WI38 (cell line): ENCODE data around the gene SPEN.

ENCODE experiments used
- H3K4me3 ChIP-seq: 2 replicates; pipeline ENCODE4 v1.5.1; 2011; ENCODE audit warnings: low read depth, mild to moderate bottlenecking, control low read depth, low read length
- CTCF ChIP-seq: IDR thresholded peaks from 2 replicates; pipeline ENCODE4 v1.5.1; 2012; ENCODE audit warnings: low read depth, mild to moderate bottlenecking, control low read depth, low read length

The SPEN gene

DNA sequence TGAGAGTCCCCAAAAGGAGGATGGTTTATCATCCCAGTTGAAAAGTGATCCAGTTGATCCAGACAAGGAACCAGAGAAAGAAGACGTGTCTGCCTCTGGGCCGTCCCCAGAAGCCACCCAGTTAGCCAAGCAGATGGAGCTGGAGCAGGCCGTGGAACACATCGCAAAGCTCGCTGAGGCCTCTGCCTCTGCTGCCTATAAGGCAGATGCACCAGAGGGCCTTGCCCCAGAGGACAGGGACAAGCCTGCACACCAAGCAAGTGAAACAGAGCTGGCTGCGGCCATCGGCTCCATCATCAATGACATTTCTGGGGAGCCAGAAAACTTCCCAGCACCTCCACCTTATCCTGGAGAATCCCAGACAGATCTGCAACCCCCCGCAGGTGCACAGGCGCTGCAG is 85.1 kb downstream of the SPEN start:
- TF ChIP-seq CTCF, result no peak
- no peak overlapping the region for H3K4me3 ChIP-seq

DNA sequence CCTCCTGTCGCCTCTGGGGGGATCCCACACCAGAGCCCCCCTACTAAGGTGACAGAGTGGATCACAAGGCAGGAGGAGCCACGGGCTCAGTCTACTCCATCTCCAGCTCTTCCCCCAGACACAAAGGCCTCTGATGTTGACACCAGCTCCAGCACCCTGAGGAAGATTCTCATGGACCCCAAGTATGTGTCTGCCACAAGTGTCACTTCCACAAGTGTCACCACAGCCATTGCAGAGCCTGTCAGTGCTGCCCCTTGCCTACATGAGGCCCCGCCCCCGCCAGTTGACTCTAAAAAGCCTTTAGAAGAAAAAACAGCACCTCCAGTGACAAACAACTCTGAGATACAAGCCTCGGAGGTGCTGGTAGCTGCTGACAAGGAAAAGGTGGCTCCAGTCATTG is 86.2 kb downstream of the SPEN start:
- no peak overlapping the region for H3K4me3 ChIP-seq
- no peak for TF ChIP-seq CTCF

- TF ChIP-seq CTCF, result no peak
- no peak overlapping the region for H3K4me3 ChIP-seq
Measured at GRCh38 chr1:15934211-15935055, 86.9 kb downstream of the SPEN start.

DNA sequence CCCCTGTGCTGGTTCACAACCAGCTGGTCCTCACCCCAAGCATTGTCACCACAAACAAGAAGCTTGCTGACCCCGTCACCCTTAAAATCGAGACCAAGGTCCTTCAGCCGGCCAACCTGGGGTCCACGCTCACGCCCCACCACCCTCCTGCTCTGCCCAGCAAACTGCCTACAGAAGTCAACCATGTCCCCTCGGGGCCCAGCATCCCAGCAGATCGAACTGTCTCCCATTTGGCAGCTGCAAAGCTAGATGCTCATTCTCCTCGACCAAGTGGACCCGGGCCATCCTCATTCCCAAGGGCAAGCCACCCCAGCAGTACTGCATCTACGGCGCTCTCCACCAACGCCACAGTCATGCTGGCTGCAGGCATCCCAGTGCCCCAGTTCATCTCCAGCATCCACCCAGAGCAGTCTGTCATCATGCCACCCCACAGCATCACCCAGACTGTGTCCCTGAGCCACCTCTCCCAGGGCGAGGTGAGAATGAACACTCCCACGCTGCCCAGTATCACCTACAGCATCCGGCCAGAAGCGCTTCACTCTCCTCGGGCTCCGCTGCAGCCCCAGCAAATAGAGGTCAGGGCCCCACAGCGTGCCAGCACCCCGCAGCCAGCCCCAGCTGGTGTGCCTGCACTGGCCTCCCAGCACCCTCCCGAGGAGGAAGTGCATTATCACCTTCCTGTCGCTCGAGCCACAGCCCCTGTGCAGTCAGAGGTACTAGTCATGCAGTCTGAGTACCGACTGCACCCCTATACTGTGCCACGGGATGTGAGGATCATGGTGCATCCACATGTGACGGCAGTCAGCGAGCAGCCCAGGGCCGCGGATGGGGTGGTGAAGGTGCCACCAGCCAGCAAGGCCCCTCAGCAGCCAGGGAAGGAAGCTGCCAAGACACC is 87.8 kb downstream of the SPEN start:
- no peak for TF ChIP-seq CTCF
- no peak overlapping the region for H3K4me3 ChIP-seq

DNA sequence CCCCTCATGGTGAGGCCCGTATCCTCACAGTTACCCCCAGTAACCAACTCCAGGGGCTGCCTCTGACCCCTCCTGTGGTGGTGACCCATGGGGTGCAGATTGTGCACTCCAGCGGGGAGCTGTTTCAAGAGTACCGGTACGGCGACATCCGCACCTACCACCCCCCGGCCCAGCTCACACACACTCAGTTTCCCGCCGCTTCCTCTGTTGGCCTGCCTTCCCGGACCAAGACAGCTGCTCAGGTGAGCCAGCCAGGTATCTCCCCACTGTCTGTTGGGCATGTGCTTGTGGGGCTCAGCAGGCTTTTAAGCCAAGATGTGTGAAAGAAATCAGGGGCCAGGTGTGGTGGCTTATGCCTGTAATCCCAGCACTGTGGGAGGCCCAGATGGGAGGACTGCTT is 88.5 kb downstream of the SPEN start:
- TF ChIP-seq CTCF, result no peak
- no peak overlapping the region for H3K4me3 ChIP-seq

GRCh38 chr1:15937146-15937545 is 89.6 kb downstream of the SPEN start:
- TF ChIP-seq CTCF, result no peak
- H3K4me3 ChIP-seq, result no peak overlapping the region

DNA sequence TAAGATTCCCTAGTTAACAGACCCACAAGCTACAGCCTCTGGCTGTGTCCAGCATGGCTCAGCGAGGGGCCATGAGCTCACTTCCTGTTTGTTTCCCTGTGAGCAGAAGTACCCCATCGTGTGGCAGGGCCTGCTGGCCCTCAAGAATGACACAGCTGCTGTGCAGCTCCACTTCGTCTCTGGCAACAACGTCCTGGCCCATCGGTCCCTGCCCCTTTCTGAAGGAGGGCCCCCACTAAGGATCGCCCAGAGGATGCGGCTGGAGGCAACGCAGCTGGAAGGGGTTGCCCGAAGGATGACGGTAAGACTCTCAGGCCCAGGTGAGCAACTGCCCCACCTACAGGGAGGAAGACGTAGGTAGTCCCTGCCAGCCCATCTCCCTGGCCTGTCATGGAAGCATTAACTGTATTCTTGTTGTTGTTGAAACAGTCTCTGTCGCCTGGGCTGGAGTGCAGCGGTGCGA is 90.2 kb downstream of the SPEN start:
- no peak overlapping the region for H3K4me3 ChIP-seq
- TF ChIP-seq CTCF, result no peak
